Measurements from ENCODE around the gene SDF4.

DNA sequence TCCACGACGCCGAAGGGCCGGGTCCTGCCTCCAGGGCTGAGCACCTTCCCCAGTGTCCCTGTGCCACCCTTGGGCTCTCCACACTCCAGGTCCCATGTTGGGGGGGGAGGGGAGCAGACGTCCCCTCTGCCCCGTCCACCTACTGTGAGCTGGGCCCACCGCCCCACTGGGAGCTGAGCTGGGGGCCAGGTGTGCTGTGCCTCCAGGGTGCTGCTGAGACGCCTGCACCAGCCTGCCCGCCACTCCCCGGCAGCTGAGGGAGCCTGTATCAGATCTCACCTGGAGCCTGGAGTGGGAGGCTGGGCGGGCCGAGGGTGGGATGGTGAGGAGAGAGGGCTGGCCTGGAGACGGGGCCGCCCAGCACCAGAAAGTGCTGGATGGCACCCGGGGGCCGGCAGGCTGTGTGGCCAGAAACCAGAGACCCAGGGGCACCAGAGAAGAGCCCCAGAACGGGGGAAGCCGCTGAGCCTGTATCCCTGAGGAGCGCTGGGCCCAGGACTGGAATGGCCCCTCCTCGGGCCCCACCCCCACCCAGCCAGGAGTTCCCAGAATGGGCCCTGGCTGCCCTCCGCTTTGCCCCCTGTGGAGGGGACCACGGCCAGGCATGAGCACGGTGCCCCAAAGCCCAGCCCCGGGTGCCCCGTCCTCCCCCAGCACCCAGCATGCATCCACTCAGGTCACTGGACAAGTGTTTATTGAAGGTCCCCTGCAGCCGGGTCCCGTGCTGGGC is 28.8 kb downstream of the SDF4 start:
- no peak for TF ChIP-seq TAF1 (IDR thresholded peaks at IDR 0.05; ENCODE audit: low read depth)
- TF ChIP-seq, protein P1, sequence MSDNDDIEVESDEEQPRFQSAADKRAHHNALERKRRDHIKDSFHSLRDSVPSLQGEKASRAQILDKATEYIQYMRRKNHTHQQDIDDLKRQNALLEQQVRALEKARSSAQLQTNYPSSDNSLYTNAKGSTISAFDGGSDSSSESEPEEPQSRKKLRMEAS (IDR thresholded peaks at IDR 0.05), result no peak
- no peak for TF ChIP-seq EP300 (IDR thresholded peaks at IDR 0.05; ENCODE audit: borderline replicate concordance)
- no peak for TF ChIP-seq YY1 (IDR thresholded peaks at IDR 0.05; ENCODE audit: low read depth)
- no peak for TF ChIP-seq ZBTB7A (IDR thresholded peaks at IDR 0.05; ENCODE audit: low read depth)
- no peak for TF ChIP-seq RAD21 (IDR thresholded peaks at IDR 0.05; ENCODE audit: low read depth)
- TF ChIP-seq, protein P2, sequence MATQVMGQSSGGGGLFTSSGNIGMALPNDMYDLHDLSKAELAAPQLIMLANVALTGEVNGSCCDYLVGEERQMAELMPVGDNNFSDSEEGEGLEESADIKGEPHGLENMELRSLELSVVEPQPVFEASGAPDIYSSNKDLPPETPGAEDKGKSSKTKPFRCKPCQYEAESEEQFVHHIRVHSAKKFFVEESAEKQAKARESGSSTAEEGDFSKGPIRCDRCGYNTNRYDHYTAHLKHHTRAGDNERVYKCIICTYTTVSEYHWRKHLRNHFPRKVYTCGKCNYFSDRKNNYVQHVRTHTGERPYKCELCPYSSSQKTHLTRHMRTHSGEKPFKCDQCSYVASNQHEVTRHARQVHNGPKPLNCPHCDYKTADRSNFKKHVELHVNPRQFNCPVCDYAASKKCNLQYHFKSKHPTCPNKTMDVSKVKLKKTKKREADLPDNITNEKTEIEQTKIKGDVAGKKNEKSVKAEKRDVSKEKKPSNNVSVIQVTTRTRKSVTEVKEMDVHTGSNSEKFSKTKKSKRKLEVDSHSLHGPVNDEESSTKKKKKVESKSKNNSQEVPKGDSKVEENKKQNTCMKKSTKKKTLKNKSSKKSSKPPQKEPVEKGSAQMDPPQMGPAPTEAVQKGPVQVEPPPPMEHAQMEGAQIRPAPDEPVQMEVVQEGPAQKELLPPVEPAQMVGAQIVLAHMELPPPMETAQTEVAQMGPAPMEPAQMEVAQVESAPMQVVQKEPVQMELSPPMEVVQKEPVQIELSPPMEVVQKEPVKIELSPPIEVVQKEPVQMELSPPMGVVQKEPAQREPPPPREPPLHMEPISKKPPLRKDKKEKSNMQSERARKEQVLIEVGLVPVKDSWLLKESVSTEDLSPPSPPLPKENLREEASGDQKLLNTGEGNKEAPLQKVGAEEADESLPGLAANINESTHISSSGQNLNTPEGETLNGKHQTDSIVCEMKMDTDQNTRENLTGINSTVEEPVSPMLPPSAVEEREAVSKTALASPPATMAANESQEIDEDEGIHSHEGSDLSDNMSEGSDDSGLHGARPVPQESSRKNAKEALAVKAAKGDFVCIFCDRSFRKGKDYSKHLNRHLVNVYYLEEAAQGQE (IDR thresholded peaks at IDR 0.05; ENCODE audit: low read depth), result no peak
- TF ChIP-seq CEBPB (IDR thresholded peaks at IDR 0.05), result no peak
- TF ChIP-seq TCF12 (IDR thresholded peaks at IDR 0.05; ENCODE audit: low read depth), result no peak

Data from Ishikawa (cell line).